ENCODE data around the gene RALBP1.

RALBP1 gene

GRCh38 chr18:9520666-9521065 lies 45.4 kb downstream of the RALBP1 start:
- peaks cover 4% of the 10 kb centered on the region for H3K4me1 ChIP-seq (ENCODE audit: control insufficient read depth, insufficient read depth, low read length)
- CTCF ChIA-PET = interaction anchor here (0.7 kb wide), 1 partner anchor 446 kb away, joined by 3 read pairs; no protein-coding TSS in a partner anchor
- POLR2A ChIA-PET = no interaction called here
- H3K36me3 ChIP-seq (ENCODE audit: control insufficient read depth in 2 of 2, insufficient read depth in 1 of 2, low read length in 2 of 2) = peaks cover 5 to 17% of the 10 kb centered on the region in 2 experiments; a peak in 2 of 3 replicates
- no peaks in the 10 kb centered on the region for H3K9me3 ChIP-seq (ENCODE audit: control insufficient read depth, insufficient read depth, low read depth, low read length)
- no peak overlapping the region for H3K4me3 ChIP-seq (ENCODE audit: low read depth, low read length)
- no peak overlapping the region for H3K27ac ChIP-seq (ENCODE audit: extremely low read depth, low read depth, low read length)
- TF ChIP-seq ZNF837 (tag by site-specific recombination; IDR thresholded peaks at IDR 0.05) = no peak
- TF ChIP-seq TCF7L2 (IDR thresholded peaks at IDR 0.05; ENCODE audit: borderline replicate concordance, low read depth, low read length) = no peak
- no peak for TF ChIP-seq ZNF211 (tag by site-specific recombination; IDR thresholded peaks at IDR 0.05; ENCODE audit: low read depth)
- TF ChIP-seq ATF2 (tag by site-specific recombination; IDR thresholded peaks at IDR 0.05; ENCODE audit: low read depth) = no peak
- no peak for TF ChIP-seq PRDM4 (tag by site-specific recombination; IDR thresholded peaks at IDR 0.05)
- TF ChIP-seq ZNF362 (tag by site-specific recombination; IDR thresholded peaks at IDR 0.05) = no peak
- TF ChIP-seq ZNF792 (tag by site-specific recombination; IDR thresholded peaks at IDR 0.05) = no peak
- no peak for TF ChIP-seq SCRT1 (tag by site-specific recombination; IDR thresholded peaks at IDR 0.05; ENCODE audit: borderline replicate concordance)
- no peak for TF ChIP-seq ZNF426 (tag by site-specific recombination; IDR thresholded peaks at IDR 0.05)
- no peak for TF ChIP-seq ZSCAN5A (tag by site-specific recombination; IDR thresholded peaks at IDR 0.05)
- TF ChIP-seq ZNF449 (tag by site-specific recombination; IDR thresholded peaks at IDR 0.05) = no peak
- TF ChIP-seq ZNF292 (tag by site-specific recombination; IDR thresholded peaks at IDR 0.05; ENCODE audit: borderline replicate concordance, low read depth) = no peak

- H3K4me3 ChIP-seq (ENCODE audit: low read depth, low read length) = no peak overlapping the region
- no peak for TF ChIP-seq ZNF341 (tag by site-specific recombination; IDR thresholded peaks at IDR 0.05; ENCODE audit: low read depth)
- TF ChIP-seq ZNF114 (tag by site-specific recombination; IDR thresholded peaks at IDR 0.05) = no peak
- no peak overlapping the region for H3K27ac ChIP-seq (ENCODE audit: extremely low read depth, low read depth, low read length)
- H3K9me3 ChIP-seq (ENCODE audit: control insufficient read depth, insufficient read depth, low read depth, low read length) = no peaks in the 10 kb centered on the region
- POLR2A ChIA-PET = interaction anchor here (0.7 kb wide), 1 partner anchor 46 kb away, joined by 3 read pairs; no protein-coding TSS in a partner anchor
- peaks cover 4% of the 10 kb centered on the region for H3K4me1 ChIP-seq (ENCODE audit: control insufficient read depth, insufficient read depth, low read length)
- CTCF ChIA-PET = interaction anchor here (1.5 kb wide), 1 partner anchor 30 kb away, joined by 3 read pairs; no protein-coding TSS in a partner anchor
- peaks cover 11 to 23% of the 10 kb centered on the region in 2 experiments; a peak in 2 of 3 replicates for H3K36me3 ChIP-seq (ENCODE audit: control insufficient read depth in 2 of 2, insufficient read depth in 1 of 2, low read length in 2 of 2)
These were observed 46.5 kb downstream of the RALBP1 start for GRCh38 chr18:9521770-9522169.

Data from HEK293 (cell line).